ENCODE data around the gene SNRNP70. TPM values are rescaled to one million over a fixed set of nuclear protein-coding genes. Genes with fewer than 3 reads are reported as not detected.

Gene SNRNP70
- polyA plus RNA-seq, 1 donor (not counting 4 experiments of a cell fraction or from before 2014, with no cell fraction given): 149 TPM

GRCh38 chr19:49127674-49128544 lies 42.7 kb downstream of the SNRNP70 start:
- H3K9me3 ChIP-seq (ENCODE audit: control insufficient read depth, low read depth, low read length): no peaks in the 10 kb centered on the region
- H3K27ac ChIP-seq (ENCODE audit: control insufficient read depth, insufficient read depth, low read length): no peak overlapping the region
- H4K20me1 ChIP-seq (ENCODE audit: control insufficient read depth, extremely low read depth, insufficient read depth, low read length): no peaks in the 10 kb centered on the region
- H3K4me2 ChIP-seq (ENCODE audit: control insufficient read depth, extremely low read depth, insufficient read depth, low read depth, low read length): peak overlapping the region; percentile 84
- H3K9ac ChIP-seq (ENCODE audit: control insufficient read depth, extremely low read depth, insufficient read depth, low read length): peak overlapping the region; percentile 22
- H3K4me3 ChIP-seq (ENCODE audit: control insufficient read depth in 2 of 3, extremely low read depth in 1 of 3, insufficient read depth in 2 of 3, low read depth in 1 of 3, low read length in 3 of 3): peak overlapping the region; percentile 37 to 73 (median 53)
- dilution Hi-C loops (cut with MboI; ENCODE audit: extremely low pct_ligation_motif_present, low sequenced_read_pairs): no loop called here
- H3K79me2 ChIP-seq (ENCODE audit: control insufficient read depth, insufficient read depth, low read length): no peaks in the 10 kb centered on the region
- no peaks in the 10 kb centered on the region for H3K36me3 ChIP-seq (ENCODE audit: control insufficient read depth in 2 of 2, extremely low read depth in 1 of 2, insufficient read depth in 2 of 2, low read length in 2 of 2)
- H3K9me1 ChIP-seq (ENCODE audit: control insufficient read depth, extremely low read depth, insufficient read depth, low read length): no peaks in the 10 kb centered on the region
- peaks cover 4% of the 10 kb centered on the region for H3K4me1 ChIP-seq (ENCODE audit: control insufficient read depth, extremely low read depth, insufficient read depth, low read length)
- FAIRE-seq (peak; percentile 5), DNase-seq (ENCODE audit: low read depth, low spot score) (peak; percentile 90)
- peak overlapping the region; percentile 99 for H2AFZ ChIP-seq (ENCODE audit: control insufficient read depth, low read length)
- H3K27me3 ChIP-seq (ENCODE audit: control insufficient read depth, extremely low read depth, insufficient read depth, low read length): no peaks in the 10 kb centered on the region
- TF ChIP-seq CTCF (optimal IDR thresholded peaks at IDR 0.05 in 1 of 3, IDR thresholded peaks at IDR 0.05 in 1 of 3, conservative IDR thresholded peaks at IDR 0.05 in 1 of 3; ENCODE audit: extremely low read depth in 1 of 3, insufficient read depth in 2 of 3, low read length in 3 of 3): peak in 2 of 3 experiments; percentile 22 to 37
- TF ChIP-seq EZH2 (IDR thresholded peaks at IDR 0.05; ENCODE audit: low read length): no peak

- Histone ChIP-seq H2AFZ (ENCODE audit: control insufficient read depth, low read length) (no peak overlapping the region), H3K4me1 (ENCODE audit: control insufficient read depth, extremely low read depth, insufficient read depth, low read length) (peaks cover 4% of the 10 kb centered on the region), H3K36me3 (ENCODE audit: control insufficient read depth in 2 of 2, extremely low read depth in 1 of 2, insufficient read depth in 2 of 2, low read length in 2 of 2) (no peaks in the 10 kb centered on the region), H4K20me1 (ENCODE audit: control insufficient read depth, extremely low read depth, insufficient read depth, low read length) (no peaks in the 10 kb centered on the region), H3K9ac (ENCODE audit: control insufficient read depth, extremely low read depth, insufficient read depth, low read length) (no peak overlapping the region), H3K79me2 (ENCODE audit: control insufficient read depth, insufficient read depth, low read length) (no peaks in the 10 kb centered on the region), H3K27me3 (ENCODE audit: control insufficient read depth, extremely low read depth, insufficient read depth, low read length) (no peaks in the 10 kb centered on the region), H3K4me3 (ENCODE audit: control insufficient read depth in 2 of 3, extremely low read depth in 1 of 3, insufficient read depth in 2 of 3, low read depth in 1 of 3, low read length in 3 of 3) (peak overlapping the region in 1 of 3 experiments; percentile 37), H3K27ac (ENCODE audit: control insufficient read depth, insufficient read depth, low read length) (no peak overlapping the region), H3K9me3 (ENCODE audit: control insufficient read depth, low read depth, low read length) (no peaks in the 10 kb centered on the region), H3K9me1 (ENCODE audit: control insufficient read depth, extremely low read depth, insufficient read depth, low read length) (no peaks in the 10 kb centered on the region), H3K4me2 (ENCODE audit: control insufficient read depth, extremely low read depth, insufficient read depth, low read depth, low read length) (peak overlapping the region; percentile 33)
- dilution Hi-C loops (cut with MboI; ENCODE audit: extremely low pct_ligation_motif_present, low sequenced_read_pairs): no loop called here
- FAIRE-seq (no peak), DNase-seq (ENCODE audit: low read depth, low spot score) (no peak)
- no peak for TF ChIP-seq CTCF (optimal IDR thresholded peaks at IDR 0.05 in 1 of 3, IDR thresholded peaks at IDR 0.05 in 1 of 3, conservative IDR thresholded peaks at IDR 0.05 in 1 of 3; ENCODE audit: extremely low read depth in 1 of 3, insufficient read depth in 2 of 3, low read length in 3 of 3)
- no peak for TF ChIP-seq EZH2 (IDR thresholded peaks at IDR 0.05; ENCODE audit: low read length)
These were observed 43.4 kb downstream of the SNRNP70 start for GRCh38 chr19:49128545-49129237.

Data from keratinocyte (primary cell).